Parietal lobe (tissue), 1 donor: ENCODE results near the gene C1QTNF9. TPM values are rescaled to one million over a fixed set of nuclear protein-coding genes. Genes with fewer than 3 reads are reported as not detected.

ENCODE experiments used
- total RNA-seq: library from RNA; depleted of rRNA; stranded (reverse); fragments of >200 nt; gene quantifications from one replicate; pipeline ENCODE4 v1.2.3, GENCODE V29; 2014

C1QTNF9 gene, protein sequence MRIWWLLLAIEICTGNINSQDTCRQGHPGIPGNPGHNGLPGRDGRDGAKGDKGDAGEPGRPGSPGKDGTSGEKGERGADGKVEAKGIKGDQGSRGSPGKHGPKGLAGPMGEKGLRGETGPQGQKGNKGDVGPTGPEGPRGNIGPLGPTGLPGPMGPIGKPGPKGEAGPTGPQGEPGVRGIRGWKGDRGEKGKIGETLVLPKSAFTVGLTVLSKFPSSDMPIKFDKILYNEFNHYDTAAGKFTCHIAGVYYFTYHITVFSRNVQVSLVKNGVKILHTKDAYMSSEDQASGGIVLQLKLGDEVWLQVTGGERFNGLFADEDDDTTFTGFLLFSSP
- total RNA-seq, result not detected

DNA sequence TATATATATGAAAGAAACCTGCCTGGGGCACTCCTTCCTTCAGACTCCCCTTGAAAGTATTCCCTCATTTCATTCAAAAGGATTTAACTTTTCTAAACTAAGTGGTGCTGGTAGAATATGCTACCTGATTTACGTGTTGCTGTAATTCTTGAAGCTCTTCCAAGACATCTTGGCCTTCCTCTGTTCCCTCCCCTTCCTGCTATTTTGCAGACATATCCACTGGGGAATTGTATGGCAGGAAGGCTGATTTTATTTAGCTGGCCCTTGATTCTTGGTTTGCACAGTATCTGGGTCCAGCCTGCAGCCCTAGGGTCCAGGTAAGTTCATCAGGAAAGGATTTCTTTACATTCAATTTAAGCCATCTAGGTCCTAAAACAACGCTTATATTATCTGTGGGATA lies at the start of gene C1QTNF9:
Gene C1QTNF9 (plus strand): TSS at position 281 of the 400 bp plus-strand sequence. CDS start 6,424 bp downstream, outside the sequence.

Other genes starting within 250 kb of the C1QTNF9 start
- gene SPATA13, start 148.9 kb upstream of the C1QTNF9 start, total RNA-seq, result 31.0 TPM
- gene PARP4, start 203.2 kb downstream of the C1QTNF9 start, total RNA-seq, result 10.3 TPM